ENCODE data around the gene AK6.

Gene AK6

GRCh38 chr5:69334793-69335268, 34.5 kb downstream of the AK6 start:
- DNase-seq, result peak; percentile 68

- DNase-seq, result peak; percentile 30
These were observed 35.5 kb downstream of the AK6 start for GRCh38 chr5:69333668-69334315.

- DNase-seq, result peak; percentile 57
These were observed 37.5 kb downstream of the AK6 start for GRCh38 chr5:69331528-69332445.

- DNase-seq, result no peak
These were observed 39.3 kb downstream of the AK6 start for GRCh38 chr5:69329905-69330489.

- no peak for DNase-seq
These were observed 43.0 kb downstream of the AK6 start for GRCh38 chr5:69326365-69326764.

- peak; percentile 53 for DNase-seq
These were observed 51.9 kb downstream of the AK6 start for GRCh38 chr5:69317391-69317790.

GRCh38 chr5:69315972-69316371, 53.3 kb downstream of the AK6 start:
- DNase-seq, result no peak

GRCh38 chr5:69313428-69313827, 55.9 kb downstream of the AK6 start:
- DNase-seq, result no peak

- DNase-seq, result peak; percentile 14
These were observed 56.7 kb downstream of the AK6 start for GRCh38 chr5:69312459-69313160.

- no peak for DNase-seq
These were observed 59.9 kb downstream of the AK6 start for GRCh38 chr5:69309380-69309779.

- DNase-seq, result no peak
These were observed 61.2 kb downstream of the AK6 start for GRCh38 chr5:69308046-69308553.

GRCh38 chr5:69305512-69305911, 63.8 kb downstream of the AK6 start:
- no peak for DNase-seq
